ENCODE measurements around the gene ZSCAN5C.

GRCh38 chr19:56258272-56258671, 56.2 kb downstream of the ZSCAN5C start:
- TF ChIP-seq CTCF (IDR thresholded peaks at IDR 0.05) (no peak), EZH2 (IDR thresholded peaks at IDR 0.05; ENCODE audit: borderline replicate concordance, insufficient read depth, low read depth, low read length, poor library complexity, severe bottlenecking) (no peak)

Data from B cell (primary cell).